Measurements from ENCODE around the gene DNAH10.

Gene DNAH10

DNA sequence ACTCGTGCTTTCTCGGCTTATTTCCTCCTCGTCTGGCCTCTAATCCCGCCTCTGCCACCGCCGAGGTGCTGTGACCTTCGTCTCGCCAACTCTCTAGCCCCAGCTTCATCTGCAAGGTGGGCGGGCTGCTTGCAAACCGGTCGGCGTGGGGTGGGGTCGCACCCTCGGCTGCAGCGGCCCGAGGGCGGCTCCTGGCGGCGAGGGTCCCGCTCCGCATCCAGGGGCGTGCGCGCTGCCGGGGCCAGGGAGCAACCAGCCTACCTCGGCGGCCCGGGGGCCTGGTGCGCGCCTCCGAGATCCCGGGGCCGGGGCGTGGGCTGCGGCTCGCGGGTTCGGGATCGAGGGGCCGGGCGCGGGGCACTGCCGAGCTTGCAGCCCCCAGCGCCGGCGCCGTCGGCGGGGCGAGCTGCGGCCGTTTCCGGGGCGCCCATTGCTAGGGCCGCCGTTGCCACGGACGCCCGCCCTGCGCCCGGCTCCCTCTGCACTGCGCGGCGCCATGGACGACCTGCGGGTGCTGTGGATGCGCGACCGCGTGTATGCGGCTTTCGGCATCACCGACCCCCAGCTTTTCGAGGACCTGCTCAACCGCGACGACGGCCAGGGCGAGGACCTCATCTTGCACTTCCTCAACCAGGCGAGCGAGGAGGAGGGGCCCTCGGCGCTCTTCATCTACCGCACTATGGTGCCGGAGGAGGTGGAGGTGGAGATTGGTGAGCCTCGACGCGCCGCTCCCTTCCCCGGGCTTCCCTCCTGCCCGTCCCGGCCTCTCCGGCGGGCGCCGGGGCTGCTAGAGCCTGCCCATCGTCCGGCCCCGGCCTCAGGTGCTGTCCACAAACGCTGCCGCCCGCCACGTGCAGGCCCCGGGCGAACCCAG lies at the start of gene DNAH10:
Gene DNAH10, plus strand, starts transcription at position 461 of the 874 bp plus-strand sequence. Its CDS starts 36 bp downstream, at position 497.
- no peak for DNase-seq (ENCODE audit: low read depth)

- DNase-seq (ENCODE audit: low read depth): peak; percentile 26
These were observed 49.3 kb upstream of the DNAH10 start for GRCh38 chr12:123712780-123713319.

DNA sequence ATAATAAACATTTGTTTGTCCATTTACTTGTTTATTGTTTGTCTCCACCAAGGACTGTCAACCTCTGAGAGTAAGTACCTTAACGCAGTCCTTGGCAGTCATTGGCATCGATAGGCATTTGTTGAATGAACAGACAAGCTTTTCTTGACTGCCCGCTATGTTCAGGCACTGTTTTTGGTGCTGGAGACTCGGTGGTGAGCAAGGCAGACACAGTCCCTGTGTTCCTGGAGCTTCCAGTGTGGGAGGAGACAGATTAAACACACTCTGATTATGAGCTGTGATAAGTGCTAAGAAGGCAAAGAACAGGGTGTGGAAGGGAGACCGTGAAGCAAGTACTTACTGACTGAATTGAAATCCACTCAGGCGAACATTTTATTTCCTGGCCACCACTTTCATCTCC lies 48.7 kb upstream of the DNAH10 start:
- peak; percentile 25 for DNase-seq (ENCODE audit: low read depth)

- no peak for DNase-seq (ENCODE audit: low read depth)
These were observed 48.1 kb upstream of the DNAH10 start for GRCh38 chr12:123713823-123714585.

DNA sequence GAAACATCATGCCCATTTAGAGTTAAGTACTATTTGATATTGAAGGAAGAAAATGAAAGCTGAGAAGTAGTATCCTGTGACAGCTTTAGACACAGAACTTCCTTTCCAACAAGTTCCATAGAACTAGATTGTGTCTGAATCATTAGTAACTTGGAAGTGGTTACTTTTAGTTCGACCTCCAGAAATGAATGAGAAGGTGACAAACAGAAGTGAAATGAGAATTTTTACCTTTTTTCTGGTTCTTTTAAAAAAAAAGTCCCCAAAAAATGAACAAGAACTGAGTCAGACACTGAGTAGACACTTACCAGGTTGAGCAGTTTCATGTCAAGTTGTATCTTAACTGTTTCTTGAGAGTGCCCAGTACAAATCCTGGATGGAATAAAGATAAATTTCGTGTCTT lies 46.9 kb upstream of the DNAH10 start:
- DNase-seq (ENCODE audit: low read depth): no peak

- DNase-seq (ENCODE audit: low read depth): no peak
These were observed 44.8 kb upstream of the DNAH10 start for GRCh38 chr12:123717350-123717749.

DNA sequence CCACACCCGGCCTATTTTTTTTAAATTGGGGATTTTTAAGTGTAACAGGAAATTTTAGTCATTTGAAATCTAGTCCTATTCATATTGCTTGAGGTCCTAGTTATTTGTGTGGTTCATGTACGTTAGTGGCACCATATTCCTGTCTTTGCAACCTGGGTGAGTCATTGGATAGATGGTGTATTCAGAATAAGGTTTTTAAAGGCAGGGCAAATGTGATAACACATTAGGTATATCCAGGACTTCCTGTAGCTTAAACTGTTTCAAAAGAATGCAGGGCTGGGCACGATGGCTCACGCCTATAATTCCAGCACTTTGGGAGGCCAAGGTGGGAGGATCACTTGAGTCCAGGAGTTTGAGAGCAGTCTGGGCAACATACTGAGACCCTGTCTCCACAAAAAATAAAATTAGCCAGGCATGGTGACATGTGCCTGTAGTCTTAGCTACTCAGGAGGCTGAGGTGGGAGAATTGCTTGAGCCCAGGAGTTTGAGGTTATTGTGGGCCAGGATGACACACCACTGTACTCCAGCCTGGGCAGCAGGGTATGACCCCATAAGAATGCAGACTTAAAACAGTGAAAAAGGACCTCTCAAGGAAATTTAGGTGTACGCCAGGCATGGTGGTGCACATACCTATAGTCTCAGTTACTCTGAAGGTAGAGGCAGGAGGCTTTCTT lies 41.8 kb upstream of the DNAH10 start:
- no peak for DNase-seq (ENCODE audit: low read depth)

- DNase-seq (ENCODE audit: low read depth): no peak
These were observed 40.9 kb upstream of the DNAH10 start for GRCh38 chr12:123721245-123721644.

- DNase-seq (ENCODE audit: low read depth): no peak
These were observed 39.1 kb upstream of the DNAH10 start for GRCh38 chr12:123723011-123723410.

DNA sequence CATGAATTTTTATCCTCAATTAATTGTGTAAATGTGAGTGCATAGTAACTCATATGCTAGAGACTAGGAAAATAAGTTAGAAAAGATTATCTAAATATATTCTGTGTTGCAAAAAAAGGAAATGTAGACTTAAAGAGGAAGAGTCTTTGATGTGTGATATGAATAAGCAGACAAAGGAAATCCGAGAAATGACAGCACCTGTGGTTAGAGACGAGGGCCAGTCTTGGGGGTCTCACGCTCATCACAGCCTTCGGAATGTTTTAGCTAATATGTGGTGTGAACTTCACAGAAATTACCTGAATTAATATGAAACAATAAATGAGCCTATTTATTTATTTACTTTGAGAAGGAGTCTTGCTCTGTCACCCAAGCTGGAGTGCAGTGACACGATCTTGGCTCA lies 38.3 kb upstream of the DNAH10 start:
- DNase-seq (ENCODE audit: low read depth): no peak

DNA sequence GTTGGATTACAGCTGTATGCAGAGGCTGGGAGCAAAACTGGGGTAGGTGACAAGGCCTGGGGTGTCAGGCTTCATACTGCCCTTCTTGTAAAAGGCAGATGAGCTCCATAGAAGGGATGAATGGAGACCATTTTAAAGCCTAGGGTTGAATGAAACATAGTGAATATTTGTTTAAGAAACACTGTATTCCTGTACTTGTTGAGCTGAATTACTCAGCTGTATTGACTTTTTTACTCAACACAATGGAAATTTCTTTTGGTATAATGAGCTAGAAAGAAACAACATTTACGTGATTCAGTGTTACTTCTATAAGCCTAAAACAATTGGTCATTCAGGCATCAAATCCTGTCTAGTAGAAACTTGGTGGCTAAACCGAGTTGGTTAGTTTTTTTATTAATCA lies 35.9 kb upstream of the DNAH10 start:
- no peak for DNase-seq (ENCODE audit: low read depth)

GRCh38 chr12:123726962-123727361 lies 35.1 kb upstream of the DNAH10 start:
- no peak for DNase-seq (ENCODE audit: low read depth)

DNA sequence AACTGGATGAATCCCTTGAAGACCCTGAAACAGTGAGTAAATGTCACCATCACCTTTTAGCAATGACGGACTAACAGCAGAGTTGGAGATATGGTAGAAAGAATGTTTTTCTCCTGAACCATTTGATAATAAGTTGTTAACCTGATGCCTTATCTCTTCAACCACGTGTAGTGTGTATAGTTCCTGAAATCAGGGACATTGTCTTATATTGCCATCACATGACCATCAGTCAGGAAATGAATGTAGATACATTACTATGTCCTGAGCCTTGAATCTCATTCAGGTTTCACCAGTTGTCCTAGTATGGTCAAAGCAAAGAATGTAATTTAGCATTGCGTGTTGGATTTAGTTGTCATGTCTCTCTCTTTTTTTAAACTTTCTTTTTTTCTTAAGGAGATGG lies 34.2 kb upstream of the DNAH10 start:
- DNase-seq (ENCODE audit: low read depth): no peak

GRCh38 chr12:123731596-123731995 lies 30.5 kb upstream of the DNAH10 start:
- no peak for DNase-seq (ENCODE audit: low read depth)

DNA sequence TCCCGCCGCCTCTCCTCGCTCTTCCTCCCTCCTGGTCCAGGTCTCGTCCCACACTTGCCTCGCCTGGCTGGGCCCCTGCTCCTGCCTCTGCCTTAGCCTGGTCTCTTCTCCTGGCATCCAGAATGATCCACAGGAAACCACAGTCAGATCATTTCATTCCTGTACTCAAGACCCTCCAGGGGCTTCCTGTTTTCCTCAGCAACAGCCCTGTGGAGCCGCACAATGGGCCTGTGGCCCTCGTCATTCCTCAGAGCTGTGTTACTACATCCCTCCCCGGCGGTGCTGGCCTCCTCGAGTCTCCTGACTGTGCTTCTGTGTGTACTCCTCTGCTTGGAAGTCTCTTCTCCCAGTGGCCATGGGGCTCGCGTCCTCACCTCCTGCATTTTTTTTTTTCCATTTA lies 29.9 kb upstream of the DNAH10 start:
- no peak for DNase-seq (ENCODE audit: low read depth)

- DNase-seq (ENCODE audit: low read depth): no peak
These were observed 28.9 kb upstream of the DNAH10 start for GRCh38 chr12:123733229-123733628.

GRCh38 chr12:123734268-123734667 lies 27.8 kb upstream of the DNAH10 start:
- no peak for DNase-seq (ENCODE audit: low read depth)

DNA sequence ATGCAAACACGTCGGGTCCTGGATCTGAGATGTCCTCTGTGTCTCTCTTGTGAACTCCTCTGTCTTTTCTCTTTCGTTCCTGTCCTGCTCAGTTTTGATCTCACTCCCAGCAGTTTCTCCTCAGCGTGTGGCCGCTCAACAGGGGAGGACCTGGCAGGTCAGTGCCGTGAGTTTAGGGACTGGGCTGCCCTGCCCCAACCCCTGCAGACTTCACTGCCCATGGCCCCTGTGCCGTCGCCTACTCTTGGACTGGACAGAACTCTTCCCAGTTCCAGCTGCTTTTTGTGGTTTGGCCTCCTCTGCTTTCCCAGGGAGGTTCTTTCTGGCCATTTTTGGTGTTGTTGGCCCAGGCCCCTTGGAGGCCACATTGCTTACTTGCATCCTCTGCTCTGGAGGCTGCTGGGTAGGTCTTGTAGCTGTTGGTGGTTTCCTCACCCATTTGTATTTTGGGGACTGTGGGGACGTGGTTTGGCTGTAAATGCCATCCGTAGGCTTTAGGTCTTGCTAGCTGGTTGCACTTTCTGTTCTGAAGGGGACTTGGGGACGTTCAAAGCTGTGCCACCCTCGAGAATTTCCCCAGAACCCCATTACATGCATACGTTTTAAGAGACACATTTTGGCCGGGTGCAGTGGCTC lies 20.0 kb upstream of the DNAH10 start:
- DNase-seq (ENCODE audit: low read depth): no peak

- no peak for DNase-seq (ENCODE audit: low read depth)
These were observed 19.1 kb upstream of the DNAH10 start for GRCh38 chr12:123743002-123743401.

- DNase-seq (ENCODE audit: low read depth): no peak
These were observed 17.3 kb upstream of the DNAH10 start for GRCh38 chr12:123744836-123745235.

GRCh38 chr12:123747309-123747708 lies 14.8 kb upstream of the DNAH10 start:
- no peak for DNase-seq (ENCODE audit: low read depth)

DNA sequence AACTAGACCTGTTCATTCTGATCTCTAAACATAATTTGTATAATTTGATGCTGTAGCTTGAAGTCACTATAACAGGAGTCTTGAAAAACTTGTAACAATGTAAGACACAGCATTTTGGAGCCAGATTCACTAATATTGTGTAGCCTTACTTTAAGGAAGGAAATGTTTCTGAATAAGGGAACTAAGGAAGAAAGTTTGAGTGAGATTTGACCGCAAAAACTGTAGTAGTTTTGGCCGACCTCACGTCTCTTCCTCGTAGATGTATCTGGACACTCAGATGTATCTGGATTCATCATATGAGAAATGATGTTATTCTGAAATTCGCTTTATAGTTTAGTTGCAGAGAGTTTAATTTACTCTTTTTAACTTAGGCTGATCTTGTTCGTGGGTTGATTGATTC lies 13.9 kb upstream of the DNAH10 start:
- no peak for DNase-seq (ENCODE audit: low read depth)
